ENCODE results near the gene SCRT2.
"Not testable (repeated sequence)": the region's sequence is repeated elsewhere in the genome, so short reads cannot be mapped to it uniquely, and the experiment has no call there.

Gene SCRT2

DNA sequence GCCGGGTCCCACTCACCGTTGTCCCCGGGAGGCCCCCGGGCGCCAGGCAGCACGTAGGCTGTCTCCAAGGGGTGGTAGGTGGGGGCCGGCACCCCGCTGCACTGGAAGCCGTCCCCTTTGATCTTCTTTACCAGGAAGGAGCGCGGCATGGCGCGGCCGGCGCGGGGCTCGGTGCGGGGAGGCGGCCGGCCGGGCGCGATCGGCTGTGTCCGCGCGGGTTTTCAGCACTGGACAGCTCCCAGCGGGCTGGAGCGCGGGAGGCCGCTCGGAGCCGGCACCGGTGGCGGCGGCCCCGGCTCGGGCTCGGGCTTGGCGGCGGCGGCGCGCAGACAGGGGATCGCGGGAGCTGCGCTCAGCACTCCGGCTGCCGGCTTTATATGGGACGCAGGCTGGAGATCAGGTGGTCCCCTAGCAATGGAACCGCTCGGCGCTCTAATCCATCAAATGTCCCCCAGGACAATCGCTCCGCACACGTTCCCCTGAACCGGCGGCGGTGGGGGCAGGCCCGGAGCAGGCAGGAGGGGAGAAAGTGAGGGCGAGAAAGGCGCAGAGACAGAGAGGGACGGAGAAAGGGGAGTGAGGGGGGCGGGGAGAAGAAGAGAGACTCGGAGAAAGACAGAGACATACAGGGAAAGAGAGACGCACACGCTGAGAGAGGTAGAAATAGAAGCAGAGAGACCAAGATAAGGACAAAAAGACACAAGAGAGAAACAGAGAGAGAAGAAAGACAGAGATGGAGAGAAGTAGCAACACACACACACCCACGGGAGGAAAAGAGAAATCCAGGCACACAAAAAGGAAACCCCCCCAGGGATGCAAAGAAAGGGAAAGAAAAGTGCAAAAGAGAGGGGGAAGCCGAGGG lies at the start of gene SCRT2:
SCRT2 (minus strand) TSS at position 350 of the 862 bp plus-strand sequence; CDS start at position 149, 201 bp downstream.
- no peak for TF ChIP-seq ZNF274 (IDR thresholded peaks at IDR 0.05; ENCODE audit: low read depth, low read length)
- H3K4me3 ChIP-seq (ENCODE audit: low read length) = no peak within 1 kb of the TSS

DNA sequence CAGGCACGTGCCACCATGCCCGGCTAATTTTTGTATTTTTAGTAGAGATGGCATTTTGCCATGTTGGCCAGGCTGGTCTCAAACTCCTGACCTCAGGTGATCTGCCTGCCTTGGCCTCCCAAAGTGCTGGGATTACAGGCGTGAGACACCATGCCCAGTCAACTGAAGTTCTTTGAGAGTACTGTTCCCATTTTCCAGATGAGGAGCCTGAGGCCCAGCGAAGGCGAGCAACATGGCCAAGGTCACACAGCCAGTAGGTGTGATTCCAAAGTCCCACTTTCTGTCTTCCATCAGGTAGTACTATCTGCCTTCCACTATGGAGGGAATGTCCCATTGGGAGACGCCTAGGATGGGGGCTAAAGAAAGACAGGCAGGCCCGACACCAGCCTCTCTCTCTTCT lies 49.2 kb upstream of the SCRT2 start:
- not testable (repeated sequence) for H3K4me3 ChIP-seq (ENCODE audit: low read length)

DNA sequence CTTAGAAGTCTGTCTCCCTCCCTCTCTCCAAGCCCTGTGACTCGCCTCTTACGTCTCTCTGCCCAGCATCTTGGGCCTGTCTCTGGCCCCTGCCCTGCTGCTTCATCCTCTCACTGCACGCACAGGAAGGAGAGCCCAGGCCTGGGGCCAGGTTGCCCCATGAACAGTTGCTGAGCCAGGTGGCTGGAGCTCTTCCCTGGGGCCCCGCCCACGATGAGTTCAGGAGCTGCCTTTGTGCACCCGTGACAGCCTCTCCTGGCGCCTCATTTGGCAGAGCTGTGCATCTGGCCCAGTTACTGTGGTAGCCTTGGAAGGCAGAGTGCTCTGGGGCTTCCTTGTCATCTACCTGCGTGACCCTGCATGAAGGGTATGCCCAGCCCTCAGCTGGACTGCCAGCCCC lies 48.2 kb upstream of the SCRT2 start:
- no peak overlapping the region for H3K4me3 ChIP-seq (ENCODE audit: low read length)
- TF ChIP-seq ZNF274 (IDR thresholded peaks at IDR 0.05; ENCODE audit: low read depth, low read length) = no peak

DNA sequence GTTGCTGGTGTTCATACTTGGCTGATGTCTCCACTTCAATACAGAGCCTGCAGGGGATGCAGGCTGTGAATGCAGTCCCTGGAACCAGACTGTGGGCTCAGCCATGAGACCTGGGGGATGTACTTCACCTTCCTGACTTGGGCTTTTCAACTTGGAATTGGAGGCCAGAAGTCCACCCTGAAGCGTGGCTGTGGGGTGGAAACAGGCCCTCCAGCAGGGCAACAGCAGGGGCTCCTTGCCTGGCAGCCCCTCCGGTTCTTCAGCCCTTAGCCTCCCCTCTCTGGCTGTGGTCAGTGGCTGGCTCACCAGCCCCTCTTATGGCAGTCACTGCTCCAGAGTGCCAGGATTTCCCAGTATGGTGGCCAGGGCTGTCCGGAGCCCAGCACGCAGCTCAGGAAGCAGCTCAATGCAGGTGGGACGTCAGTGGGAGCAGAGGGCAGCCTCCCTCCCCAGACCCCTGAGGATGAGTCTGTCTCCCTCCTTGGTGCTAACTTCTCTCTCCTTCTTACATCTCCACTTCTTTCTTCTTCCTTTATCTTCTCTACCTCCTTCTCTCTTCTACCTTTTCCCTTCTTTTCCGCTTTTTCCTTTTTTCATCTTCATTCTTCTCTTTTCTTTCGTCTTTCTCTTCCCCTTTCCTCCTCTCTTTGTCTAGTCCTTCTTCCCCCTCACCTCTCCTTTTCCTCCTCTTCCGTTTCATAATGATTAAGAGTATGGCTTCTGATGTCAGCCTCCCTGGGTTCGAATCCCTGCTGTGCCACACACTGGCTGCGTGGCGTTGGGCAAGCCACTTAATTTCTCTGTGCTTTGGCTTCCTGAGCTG lies 47.4 kb upstream of the SCRT2 start:
- no peak for TF ChIP-seq ZNF274 (IDR thresholded peaks at IDR 0.05; ENCODE audit: low read depth, low read length)

DNA sequence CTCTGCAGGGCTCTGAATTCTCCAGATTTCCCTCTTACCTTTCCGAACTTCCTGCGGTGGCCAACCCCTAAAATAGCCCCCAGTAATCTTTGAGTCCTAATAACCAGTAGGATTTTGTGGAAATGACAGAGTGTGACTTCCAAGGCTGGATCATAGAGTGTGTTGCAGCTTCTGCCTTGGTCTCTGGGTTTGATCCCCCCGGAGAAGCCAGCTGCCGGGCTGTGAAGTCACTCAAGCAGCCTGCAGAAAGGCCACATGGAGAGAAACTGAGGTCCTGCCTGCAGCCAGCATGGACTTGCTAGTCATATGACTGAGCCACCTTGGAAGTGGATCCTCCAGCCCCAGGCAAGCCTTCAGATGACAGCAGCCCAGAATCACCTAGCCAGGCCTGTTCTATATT lies 46.3 kb upstream of the SCRT2 start:
- TF ChIP-seq ZNF274 (IDR thresholded peaks at IDR 0.05; ENCODE audit: low read depth, low read length) = no peak
- H3K4me3 ChIP-seq (ENCODE audit: low read length) = no peak overlapping the region

More for the DNA sequence above, 47.4 kb upstream of the SCRT2 start:
- no peak overlapping the region for H3K4me3 ChIP-seq (ENCODE audit: low read length)

GRCh38 chr20:719816-720215 lies 44.2 kb upstream of the SCRT2 start:
- TF ChIP-seq ZNF274 (IDR thresholded peaks at IDR 0.05; ENCODE audit: low read depth, low read length) = no peak
- no peak overlapping the region for H3K4me3 ChIP-seq (ENCODE audit: low read length)

- no peak for TF ChIP-seq ZNF274 (IDR thresholded peaks at IDR 0.05; ENCODE audit: low read depth, low read length)
- H3K4me3 ChIP-seq (ENCODE audit: low read length) = no peak overlapping the region
Observed at GRCh38 chr20:719068-719467, 43.5 kb upstream of the SCRT2 start.

DNA sequence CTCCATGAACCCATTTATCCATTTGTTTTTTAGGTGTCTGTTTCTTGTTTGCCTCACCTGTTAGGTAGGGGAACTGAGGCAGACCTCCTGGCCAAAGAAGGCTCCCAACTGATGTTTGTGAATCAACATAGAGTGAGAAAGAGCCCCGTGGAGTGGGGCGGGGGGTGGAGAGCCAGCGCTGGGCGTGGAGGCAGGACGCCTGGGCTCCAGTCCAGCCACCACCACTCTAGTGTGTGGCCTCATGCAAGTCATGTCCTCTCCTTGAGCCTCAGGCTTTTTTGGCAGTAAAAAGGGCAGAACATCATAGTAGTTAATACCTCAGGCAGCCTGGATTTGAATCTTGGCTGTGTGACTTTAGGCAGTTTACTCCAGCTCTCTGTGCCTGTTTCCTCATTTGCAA lies 42.2 kb upstream of the SCRT2 start:
- TF ChIP-seq ZNF274 (IDR thresholded peaks at IDR 0.05; ENCODE audit: low read depth, low read length) = no peak

DNA sequence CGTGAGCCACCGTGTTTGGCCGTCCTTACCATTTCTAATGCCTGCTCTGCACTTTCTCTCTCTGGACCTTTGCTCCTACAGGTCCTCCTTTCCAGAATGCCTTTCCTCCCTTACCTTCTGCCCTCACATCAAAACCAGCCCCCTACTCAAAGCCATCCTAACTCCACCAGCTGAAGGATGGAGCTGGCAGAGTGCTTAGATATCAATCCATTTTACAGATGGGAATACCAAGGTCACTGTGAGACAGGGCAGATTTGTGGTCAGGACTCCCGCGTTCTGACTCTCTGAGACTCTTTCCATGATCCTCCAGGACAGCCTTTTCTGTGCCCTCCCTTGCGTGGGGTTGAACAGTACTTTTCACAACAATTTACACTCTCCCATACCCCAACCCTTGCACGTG lies 41.7 kb upstream of the SCRT2 start:
- H3K4me3 ChIP-seq (ENCODE audit: low read length) = no peak overlapping the region
- no peak for TF ChIP-seq ZNF274 (IDR thresholded peaks at IDR 0.05; ENCODE audit: low read depth, low read length)

More for the DNA sequence above, 42.2 kb upstream of the SCRT2 start:
- H3K4me3 ChIP-seq (ENCODE audit: low read length) = no peak overlapping the region

DNA sequence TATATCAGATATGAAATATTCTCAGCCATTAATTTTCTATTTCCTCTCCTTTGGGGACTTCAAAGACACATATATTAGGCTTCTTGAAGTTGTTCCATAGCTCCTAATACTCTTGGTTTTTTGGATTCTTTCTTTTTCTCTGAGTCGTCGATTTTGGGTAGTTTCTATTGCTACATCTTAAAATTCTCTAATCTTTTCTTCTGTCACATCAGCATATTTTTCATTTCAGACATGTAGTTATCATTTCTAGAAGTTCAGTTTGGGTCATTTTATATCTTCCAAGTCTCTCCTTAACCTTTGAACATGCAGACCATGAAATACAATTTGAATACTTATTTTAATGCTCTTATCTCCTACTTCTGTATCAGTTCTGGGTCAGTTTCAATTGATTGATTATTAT lies 38.9 kb upstream of the SCRT2 start:
- no peak for TF ChIP-seq ZNF274 (IDR thresholded peaks at IDR 0.05; ENCODE audit: low read depth, low read length)
- no peak overlapping the region for H3K4me3 ChIP-seq (ENCODE audit: low read length)

GRCh38 chr20:711576-711975 lies 36.0 kb upstream of the SCRT2 start:
- H3K4me3 ChIP-seq (ENCODE audit: low read length) = no peak overlapping the region
- no peak for TF ChIP-seq ZNF274 (IDR thresholded peaks at IDR 0.05; ENCODE audit: low read depth, low read length)

DNA sequence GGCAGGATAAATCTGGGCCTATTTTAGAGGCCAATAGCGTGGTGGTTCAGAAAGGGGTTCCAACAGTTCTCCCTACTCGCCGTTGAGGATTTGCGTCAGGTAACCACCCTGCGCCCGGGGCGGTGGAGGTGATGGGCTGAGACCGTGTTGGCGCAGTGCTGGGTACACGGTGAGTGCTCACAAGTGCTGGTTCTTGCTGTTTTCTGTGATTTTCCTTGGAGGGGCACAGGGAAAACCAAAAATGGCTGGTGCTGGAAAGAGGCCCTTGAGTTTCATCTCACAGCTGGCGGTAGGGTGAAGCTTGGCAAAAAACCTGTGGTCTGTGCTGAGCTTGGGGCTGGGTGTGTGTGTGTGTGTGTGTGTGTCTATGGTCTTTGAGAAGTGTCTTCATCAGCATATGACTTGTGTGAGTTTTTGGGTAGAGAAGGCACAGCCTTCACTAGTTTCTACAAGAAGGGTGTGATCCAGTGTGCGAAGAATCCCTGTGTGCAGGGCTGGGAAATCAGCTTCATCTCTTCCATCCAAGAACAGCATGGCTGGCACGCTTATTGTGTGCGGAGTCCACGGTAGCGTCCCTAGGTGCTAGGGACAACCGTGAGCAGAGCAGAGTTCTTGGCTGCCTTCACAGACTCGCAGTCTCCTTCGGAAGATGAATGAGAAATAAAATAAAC lies 35.3 kb upstream of the SCRT2 start:
- no peak for TF ChIP-seq ZNF274 (IDR thresholded peaks at IDR 0.05; ENCODE audit: low read depth, low read length)
- H3K4me3 ChIP-seq (ENCODE audit: low read length) = no peak overlapping the region

DNA sequence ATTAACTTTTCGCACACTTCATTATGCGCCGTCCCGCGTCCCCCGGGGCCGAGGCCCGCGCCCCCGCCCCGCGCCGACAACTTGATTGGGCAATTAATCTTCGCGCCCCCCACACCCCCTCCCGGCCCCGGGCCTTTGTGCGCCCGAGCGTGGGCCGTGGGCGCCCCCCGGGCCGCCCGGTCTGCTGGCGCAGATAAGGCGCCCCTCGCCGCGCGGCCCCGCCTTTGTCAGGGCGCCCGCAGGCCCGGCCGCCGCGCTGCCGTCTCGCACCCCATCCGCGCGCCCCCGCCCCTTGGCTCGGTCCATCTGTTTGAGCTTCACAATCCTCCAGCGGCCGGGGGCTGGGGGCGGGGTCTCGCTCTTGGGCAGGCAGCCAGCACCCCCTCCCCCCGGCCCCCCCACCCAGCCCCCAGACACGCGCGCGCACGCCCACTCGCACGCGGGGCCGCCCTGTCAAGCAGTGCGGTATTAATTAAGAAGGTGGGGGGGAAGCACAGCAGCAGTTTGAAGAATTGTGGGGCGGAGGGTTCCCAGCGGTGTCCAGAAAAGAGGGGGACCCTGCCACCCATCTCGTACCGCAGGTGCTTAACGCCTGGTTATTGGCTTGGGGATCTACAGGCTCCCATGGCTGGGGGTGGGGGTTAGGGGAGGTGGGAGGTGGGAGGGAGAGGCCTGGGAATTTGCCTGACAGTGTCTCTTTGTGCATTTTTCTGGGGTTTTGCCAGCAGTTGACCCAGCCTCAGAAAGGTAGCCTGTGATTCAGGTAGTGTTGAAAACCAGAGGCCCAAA lies 34.6 kb upstream of the SCRT2 start:
- H3K4me3 ChIP-seq (ENCODE audit: low read length) = no peak overlapping the region
- TF ChIP-seq ZNF274 (IDR thresholded peaks at IDR 0.05; ENCODE audit: low read depth, low read length) = no peak

GRCh38 chr20:709423-709822 lies 33.8 kb upstream of the SCRT2 start:
- no peak for TF ChIP-seq ZNF274 (IDR thresholded peaks at IDR 0.05; ENCODE audit: low read depth, low read length)
- no peak overlapping the region for H3K4me3 ChIP-seq (ENCODE audit: low read length)
